Stimulated activated CD8-positive, alpha-beta memory T cell treated with anti-CD3 and anti-CD28 coated beads, Interleukin-7, amount 100 ng/mL, for 24 hours (primary cell): ENCODE measurements around the gene OSBPL2.

ENCODE experiments used
- DNase-seq: peaks from one replicate; pipeline ENCODE4 v3.0.0-alpha.2; 2020; ENCODE audit warnings: low read depth

The OSBPL2 gene

GRCh38 chr20:62285151-62285550, 46.8 kb downstream of the OSBPL2 start:
- no peak for DNase-seq

GRCh38 chr20:62285722-62286121, 47.4 kb downstream of the OSBPL2 start:
- no peak for DNase-seq

- no peak for DNase-seq
Measured at GRCh38 chr20:62286493-62287064, 48.3 kb downstream of the OSBPL2 start.

- DNase-seq = no peak
Measured at GRCh38 chr20:62287129-62287528, 48.8 kb downstream of the OSBPL2 start.

- DNase-seq = no peak
Measured at GRCh38 chr20:62287759-62288534, 49.6 kb downstream of the OSBPL2 start.

- no peak for DNase-seq
Measured at GRCh38 chr20:62288535-62289105, 50.3 kb downstream of the OSBPL2 start.

GRCh38 chr20:62289131-62289530, 50.8 kb downstream of the OSBPL2 start:
- no peak for DNase-seq

- no peak for DNase-seq
Measured at GRCh38 chr20:62289898-62290297, 51.6 kb downstream of the OSBPL2 start.

GRCh38 chr20:62291251-62292066, 53.1 kb downstream of the OSBPL2 start:
- DNase-seq = no peak

GRCh38 chr20:62292108-62292507, 53.8 kb downstream of the OSBPL2 start:
- DNase-seq = no peak

- no peak for DNase-seq
Measured at GRCh38 chr20:62293111-62293784, 54.9 kb downstream of the OSBPL2 start.

- DNase-seq = no peak
Measured at GRCh38 chr20:62293946-62294345, 55.6 kb downstream of the OSBPL2 start.

- DNase-seq = no peak
Measured at GRCh38 chr20:62294516-62294915, 56.2 kb downstream of the OSBPL2 start.

GRCh38 chr20:62296724-62297448, 58.6 kb downstream of the OSBPL2 start:
- no peak for DNase-seq

- no peak for DNase-seq
Measured at GRCh38 chr20:62297449-62298227, 59.3 kb downstream of the OSBPL2 start.

- DNase-seq = no peak
Measured at GRCh38 chr20:62298577-62299249, 60.4 kb downstream of the OSBPL2 start.

- DNase-seq = no peak
Measured at GRCh38 chr20:62299666-62300236, 61.4 kb downstream of the OSBPL2 start.

- no peak for DNase-seq
Measured at GRCh38 chr20:62300319-62300718, 62.0 kb downstream of the OSBPL2 start.

- no peak for DNase-seq
Measured at GRCh38 chr20:62301111-62301668, 62.9 kb downstream of the OSBPL2 start.
